SU-DHL-6 (cell line): Measurements from ENCODE around the gene TDO2.

ENCODE experiments used
- H2AFZ ChIP-seq: fragments of 200-600 bp; sonication (generic); 2 replicates; pipeline ENCODE4 v1.6.1; 2014; ENCODE audit warnings: low read depth, mild to moderate bottlenecking, moderate library complexity, mixed read lengths, antibody characterized with exemption, low read length; ENCODE audit not compliant: severe bottlenecking
- H3F3A ChIP-seq: fragments of 200-600 bp; shearing (Covaris generic); 2 replicates; pipeline ENCODE4 v1.6.0; 2016; ENCODE audit warnings: antibody characterized with exemption, mild to moderate bottlenecking; ENCODE audit not compliant: insufficient read depth
- H3K27ac ChIP-seq: fragments of 200-600 bp; sonication (generic); 2 replicates; pipeline ENCODE4 v1.5.1; 2016; ENCODE audit warnings: low read depth, mild to moderate bottlenecking, low read length, moderate library complexity, mixed read lengths
- H3K27me3 ChIP-seq: fragments of 200-600 bp; sonication (generic), shearing (Covaris generic); 2 replicates; pipeline ENCODE4 v1.6.0; 2014; ENCODE audit warnings: mild to moderate bottlenecking, low read length
- H3K36me3 ChIP-seq: fragments of 200-600 bp; sonication (generic); 2 replicates; pipeline ENCODE4 v1.6.1; 2014; ENCODE audit warnings: mild to moderate bottlenecking, low read length, mixed read lengths
- H3K4me2 ChIP-seq: fragments of 300-600, 200-600 bp; shearing (Covaris generic), sonication (generic); 2 replicates; pipeline ENCODE4 v1.6.0; 2014; ENCODE audit warnings: low read length, low read depth, mild to moderate bottlenecking; ENCODE audit not compliant: poor library complexity, severe bottlenecking
- H3K4me3 ChIP-seq: fragments of 200-600 bp; sonication (generic); 2 replicates; pipeline ENCODE4 v1.5.1; 2014; ENCODE audit warnings: antibody characterized with exemption, low read length, mild to moderate bottlenecking, mixed read lengths; ENCODE audit not compliant: insufficient read depth, poor library complexity, severe bottlenecking
- H3K79me2 ChIP-seq: fragments of 200-600 bp; sonication (generic); 2 replicates; pipeline ENCODE4 v1.6.1; 2014; ENCODE audit warnings: mild to moderate bottlenecking, low read length, moderate library complexity; ENCODE audit not compliant: insufficient read depth
- H3K9ac ChIP-seq: fragments of 200-600 bp; sonication (generic); 2 replicates; pipeline ENCODE4 v1.7.0; 2014; ENCODE audit warnings: mild to moderate bottlenecking, low read length
- H3K9me2 ChIP-seq: fragments of 200-600 bp; sonication (generic); replicated peaks from 2 replicates; pipeline ENCODE4 v1.6.1; 2014; ENCODE audit warnings: low read length; ENCODE audit not compliant: insufficient read depth
- H3K9me3 ChIP-seq: fragments of 200-600 bp; sonication (generic); 2 replicates; pipeline ENCODE4 v1.6.1; 2014; ENCODE audit warnings: low read length, mixed read lengths; ENCODE audit not compliant: insufficient read depth
- H4K20me1 ChIP-seq: fragments of 200-600 bp; sonication (generic); 2 replicates; pipeline ENCODE4 v1.6.1; 2014; ENCODE audit warnings: low read depth, mild to moderate bottlenecking, antibody characterized with exemption, low read length, moderate library complexity, mixed read lengths
- EZH2phosphoT487 ChIP-seq: fragments of 200-600 bp; sonication (generic), shearing (Covaris generic); conservative IDR thresholded peaks from 2 replicates; pipeline ENCODE4 v1.6.1; 2018; ENCODE audit warnings: mild to moderate bottlenecking, antibody characterized with exemption, low read length, moderate library complexity, mixed read lengths
- TF ChIP-seq, protein P1 (sequence below): fragments of 200-600 bp; sonication (generic); IDR thresholded peaks from one replicate; pipeline ENCODE4 v1.5.1; 2017; ENCODE audit warnings: antibody characterized with exemption, mild to moderate bottlenecking, low read length, moderate library complexity; ENCODE audit not compliant: insufficient read depth, poor library complexity, severe bottlenecking

Gene TDO2

DNA sequence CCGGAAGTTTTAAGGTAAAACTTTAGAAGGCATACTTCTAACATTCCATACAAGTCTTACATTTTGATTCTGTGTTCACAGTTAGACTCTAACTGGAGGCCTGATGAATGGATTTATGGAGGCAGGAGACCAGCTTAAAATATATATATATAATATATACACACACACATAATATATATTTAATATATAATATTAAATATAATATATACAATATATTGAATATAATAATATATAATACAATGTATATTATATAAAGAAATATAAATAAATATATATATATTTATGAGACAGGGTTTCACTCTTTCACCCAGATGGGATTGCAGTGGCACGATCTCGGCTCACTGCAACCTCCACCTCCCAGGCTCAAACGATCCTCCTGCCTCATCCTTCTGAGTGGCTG, 58.1 kb downstream of the TDO2 start:
- H2AFZ ChIP-seq: no peak overlapping the region
- H4K20me1 ChIP-seq: no peaks in the 10 kb centered on the region
- no peak for TF ChIP-seq EZH2phosphoT487
- TF ChIP-seq, protein P1, sequence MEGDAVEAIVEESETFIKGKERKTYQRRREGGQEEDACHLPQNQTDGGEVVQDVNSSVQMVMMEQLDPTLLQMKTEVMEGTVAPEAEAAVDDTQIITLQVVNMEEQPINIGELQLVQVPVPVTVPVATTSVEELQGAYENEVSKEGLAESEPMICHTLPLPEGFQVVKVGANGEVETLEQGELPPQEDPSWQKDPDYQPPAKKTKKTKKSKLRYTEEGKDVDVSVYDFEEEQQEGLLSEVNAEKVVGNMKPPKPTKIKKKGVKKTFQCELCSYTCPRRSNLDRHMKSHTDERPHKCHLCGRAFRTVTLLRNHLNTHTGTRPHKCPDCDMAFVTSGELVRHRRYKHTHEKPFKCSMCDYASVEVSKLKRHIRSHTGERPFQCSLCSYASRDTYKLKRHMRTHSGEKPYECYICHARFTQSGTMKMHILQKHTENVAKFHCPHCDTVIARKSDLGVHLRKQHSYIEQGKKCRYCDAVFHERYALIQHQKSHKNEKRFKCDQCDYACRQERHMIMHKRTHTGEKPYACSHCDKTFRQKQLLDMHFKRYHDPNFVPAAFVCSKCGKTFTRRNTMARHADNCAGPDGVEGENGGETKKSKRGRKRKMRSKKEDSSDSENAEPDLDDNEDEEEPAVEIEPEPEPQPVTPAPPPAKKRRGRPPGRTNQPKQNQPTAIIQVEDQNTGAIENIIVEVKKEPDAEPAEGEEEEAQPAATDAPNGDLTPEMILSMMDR: no peak
- no peaks in the 10 kb centered on the region for H3F3A ChIP-seq
- no peaks in the 10 kb centered on the region for H3K36me3 ChIP-seq
- H3K4me2 ChIP-seq: no peak overlapping the region
- H3K9me3 ChIP-seq: no peaks in the 10 kb centered on the region
- no peak overlapping the region for H3K9ac ChIP-seq
- no peak overlapping the region for H3K4me3 ChIP-seq
- no peak overlapping the region for H3K27ac ChIP-seq
- no peaks in the 10 kb centered on the region for H3K79me2 ChIP-seq
- H3K27me3 ChIP-seq: no peaks in the 10 kb centered on the region
- H3K9me2 ChIP-seq: no peaks in the 10 kb centered on the region

DNA sequence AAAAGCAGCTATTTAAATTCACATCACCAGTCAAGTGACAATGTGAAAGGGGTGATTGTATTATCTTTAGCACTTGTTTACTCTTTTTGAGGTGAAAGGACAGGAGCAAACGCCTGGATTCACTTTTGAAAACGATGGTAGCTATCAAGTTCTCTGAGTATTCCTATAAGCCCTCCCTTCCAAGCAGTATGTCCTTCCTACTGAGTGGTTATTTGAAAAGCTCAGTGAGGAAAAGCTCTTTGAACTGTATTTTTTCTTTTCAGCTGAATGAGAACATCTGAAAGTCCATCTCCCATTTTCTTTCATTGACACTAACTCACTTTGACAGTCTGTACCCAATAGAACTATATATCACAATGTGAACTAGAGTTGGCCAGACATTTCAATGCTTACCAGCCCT, 59.3 kb downstream of the TDO2 start:
- no peak overlapping the region for H3K4me2 ChIP-seq
- H2AFZ ChIP-seq: no peak overlapping the region
- H3K9me3 ChIP-seq: no peaks in the 10 kb centered on the region
- TF ChIP-seq EZH2phosphoT487: no peak
- TF ChIP-seq, protein P1: no peak
- no peaks in the 10 kb centered on the region for H3K79me2 ChIP-seq
- H3K36me3 ChIP-seq: no peaks in the 10 kb centered on the region
- H3K9me2 ChIP-seq: no peaks in the 10 kb centered on the region
- no peaks in the 10 kb centered on the region for H3F3A ChIP-seq
- H3K9ac ChIP-seq: no peak overlapping the region
- no peaks in the 10 kb centered on the region for H3K27me3 ChIP-seq
- H4K20me1 ChIP-seq: no peaks in the 10 kb centered on the region
- H3K4me3 ChIP-seq: no peak overlapping the region
- no peak overlapping the region for H3K27ac ChIP-seq

DNA sequence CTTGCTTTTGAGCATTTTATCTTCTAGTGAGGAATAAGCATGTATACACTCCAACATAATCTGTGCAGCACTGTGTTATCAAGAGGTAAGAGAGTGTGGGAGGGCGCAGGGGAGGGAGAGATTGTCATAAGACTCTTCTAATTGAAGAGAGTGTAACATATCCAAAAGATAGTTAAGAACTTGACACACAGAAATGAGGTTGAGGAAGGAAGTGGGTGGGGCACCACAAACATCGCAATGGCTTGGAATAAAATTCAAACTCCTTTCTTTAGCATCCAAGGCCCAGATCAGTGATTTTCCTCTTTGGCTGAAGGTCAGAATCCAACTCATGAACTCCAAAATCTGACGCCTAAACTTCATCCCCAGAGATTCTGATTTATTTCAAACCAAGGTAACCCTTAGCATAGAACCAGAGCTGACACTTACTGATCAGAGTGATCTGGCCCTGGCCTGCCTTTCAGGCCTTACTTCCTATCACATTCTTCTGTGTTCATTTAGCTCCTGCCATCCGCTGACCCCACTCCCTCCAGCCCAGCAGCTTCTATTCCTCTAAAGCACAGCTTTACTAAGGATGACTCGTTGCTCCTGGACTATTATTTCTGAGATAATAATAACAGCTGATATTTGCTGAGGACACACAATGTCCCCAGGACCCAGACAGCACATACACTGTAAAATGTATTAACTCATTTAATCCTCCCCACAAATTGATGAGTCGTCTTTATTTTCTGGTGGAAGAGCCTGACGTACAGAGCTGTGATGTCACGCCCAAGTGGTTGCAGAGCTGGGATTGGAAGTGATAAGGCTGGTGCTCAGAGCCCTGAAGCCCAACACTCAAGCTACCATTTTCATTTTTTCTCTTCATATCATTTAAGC, 60.8 kb downstream of the TDO2 start:
- H2AFZ ChIP-seq: no peak overlapping the region
- no peaks in the 10 kb centered on the region for H3K9me3 ChIP-seq
- H3K36me3 ChIP-seq: no peaks in the 10 kb centered on the region
- no peak overlapping the region for H3K27ac ChIP-seq
- H3K4me2 ChIP-seq: no peak overlapping the region
- H4K20me1 ChIP-seq: no peaks in the 10 kb centered on the region
- no peak overlapping the region for H3K4me3 ChIP-seq
- H3K9me2 ChIP-seq: no peaks in the 10 kb centered on the region
- no peaks in the 10 kb centered on the region for H3F3A ChIP-seq
- H3K27me3 ChIP-seq: no peaks in the 10 kb centered on the region
- no peaks in the 10 kb centered on the region for H3K79me2 ChIP-seq
- TF ChIP-seq EZH2phosphoT487: no peak
- TF ChIP-seq, protein P1: no peak
- no peak overlapping the region for H3K9ac ChIP-seq
